ENCODE measurements around the gene BCL2. TPM values are rescaled to one million over a fixed set of nuclear protein-coding genes. Genes with fewer than 3 reads are reported as not detected.

BCL2 gene
- total RNA-seq, 1 experiment from 2014 or later: 2.5 TPM

GRCh38 chr18:63282793-63283192, 36.8 kb downstream of the BCL2 start:
- H3K27ac ChIP-seq (ENCODE audit: low read depth, low read length): no peak overlapping the region
- ATAC-seq (no peak), DNase-seq (ENCODE audit: low read depth, low spot score) (no peak)
- RAD21 ChIA-PET (ENCODE audit: low non-redundant PET in 1 of 2, low total read pairs in 2 of 2, uncharacterized antibody in 2 of 2, unreplicated experiment in 2 of 2): no interaction called here
- H3K27me3 ChIP-seq (ENCODE audit: insufficient read depth, low read length): peaks cover 12% of the 10 kb centered on the region; the same call in 1 of the 2 replicates
- BruUV-seq (replicated peaks): no TSS peak
- H3K4me1 ChIP-seq (ENCODE audit: control insufficient read depth in 1 of 2, insufficient read depth in 2 of 2, low read length in 2 of 2): no peaks in the 10 kb centered on the region
- H3K9me3 ChIP-seq (ENCODE audit: control insufficient read depth in 1 of 2, insufficient read depth in 1 of 2, low read depth in 1 of 2, low read length in 2 of 2): no peaks in the 10 kb centered on the region
- no peak overlapping the region for H3K9ac ChIP-seq (ENCODE audit: low read length)
- no peak for TF ChIP-seq ZNF274 (IDR thresholded peaks at IDR 0.05; ENCODE audit: low read depth, low read length)
- TF ChIP-seq TCF7L2 (IDR thresholded peaks at IDR 0.05; ENCODE audit: borderline replicate concordance, extremely low read depth, insufficient read depth, insufficient read length): no peak
- no peak for TF ChIP-seq ZFX (IDR thresholded peaks at IDR 0.05)
- no peak for TF ChIP-seq SP1 (IDR thresholded peaks at IDR 0.05; ENCODE audit: low read depth)
- no peak for TF ChIP-seq YY1 (IDR thresholded peaks at IDR 0.05; ENCODE audit: extremely low read depth, insufficient replicate concordance, low read depth, low read length)
- no peak for TF ChIP-seq EZH2 (IDR thresholded peaks at IDR 0.05)
- no peak for TF ChIP-seq EZH2phosphoT487 (IDR thresholded peaks at IDR 0.05; ENCODE audit: borderline replicate concordance)
- no peak for TF ChIP-seq ZBTB33 (IDR thresholded peaks at IDR 0.05; ENCODE audit: extremely low read depth, insufficient replicate concordance, low read length)
- no peak overlapping the region for H2AFZ ChIP-seq (ENCODE audit: low read depth, low read length, poor library complexity, severe bottlenecking)
- POLR2A ChIA-PET: no interaction called here
- CTCF ChIA-PET: no interaction called here
- intact Hi-C loops (cut with micrococcal nuclease): no loop called here
- H4K20me1 ChIP-seq (ENCODE audit: insufficient read depth): no peaks in the 10 kb centered on the region
- H3K4me2 ChIP-seq (ENCODE audit: low read length): no peak overlapping the region
- H3K79me2 ChIP-seq (ENCODE audit: insufficient read depth, low read length): no peaks in the 10 kb centered on the region
- H3K36me3 ChIP-seq (ENCODE audit: control insufficient read depth in 1 of 2, insufficient read depth in 2 of 2, low read length in 2 of 2): no peaks in the 10 kb centered on the region
- no peak overlapping the region for H3K4me3 ChIP-seq (replicated peaks in 1 of 2; ENCODE audit: low read depth in 1 of 2, low read length in 2 of 2)
- no peaks in the 10 kb centered on the region for H3K9me2 ChIP-seq (ENCODE audit: insufficient read depth)
